Adrenal gland (tissue), 12 donors: ENCODE results near the gene CD8A. TPM values are rescaled to one million over a fixed set of nuclear protein-coding genes. Genes with fewer than 3 reads are reported as not detected.

Experiments used
- DNase-seq, 7 donors: peaks; one replicate each; pipeline ENCODE4 v3.0.0-alpha.2; 2019 to 2020
- H3K27ac ChIP-seq, 5 donors: fragments of 200-600 bp; sonication (generic) in 4 of 5; 1 replicate in 3 of 5; 2 replicates in 2 of 5; pipeline versions ENCODE4 v1.5.1 to v1.8.0; 2016 to 2020; ENCODE audit warnings: mild to moderate bottlenecking in 1 of 5
- H3K27me3 ChIP-seq: fragments of 200-600 bp; 2 replicates; pipeline ENCODE4 v1.8.0; 2021
- H3K36me3 ChIP-seq, 2 donors: fragments of 200-600 bp; replicated peaks in 1 of 2; 1 replicate in 1 of 2; 2 replicates in 1 of 2; pipeline versions ENCODE4 v1.5.1 to v1.8.0; 2018 to 2022
- H3K4me1 ChIP-seq, 2 donors: fragments of 200-600 bp; replicated peaks in 1 of 2; 1 replicate in 1 of 2; 2 replicates in 1 of 2; pipeline versions ENCODE4 v1.5.1 to v1.8.0; 2018 to 2021
- H3K4me3 ChIP-seq, 4 donors: fragments of 200-600 bp; sonication (generic) in 3 of 4; one replicate each; pipeline ENCODE4 v1.5.1; 2016 to 2018
- H3K9me3 ChIP-seq, 3 donors: fragments of 200-600 bp; sonication (generic) in 1 of 3; replicated peaks in 1 of 3; 1 replicate in 2 of 3; 2 replicates in 1 of 3; pipeline versions ENCODE4 v1.5.1 to v1.8.0; 2016 to 2021
- POLR2A ChIP-seq, 2 donors: fragments of 450-650 bp; IDR thresholded peaks; one replicate each; pipeline ENCODE4 v1.6.1; 2017; ENCODE audit warnings: antibody characterized with exemption in 2 of 2, mild to moderate bottlenecking in 2 of 2, moderate library complexity in 1 of 2
- WGBS, 4 donors: extraction: QIAGEN DNeasy Blood & Tissue Kit in 2 of 4; methylation state at CpG; one replicate each; pipeline versions ENCODE4 v1.1.5 to v1.1.7; 2013 to 2017; 5-methylcytosine and 5-hydroxymethylcytosine counted together
- intact Hi-C, 2 donors: fragments of 100-400 bp; cut with DNase I; formaldehyde crosslinking; loops; one replicate each; pipeline versions ENCODE4 v1.14.1 to v1.15.0; 2022 to 2023
- polyA plus RNA-seq, 3 donors: library from polyadenylated mRNA; stranded (reverse); fragments of 200-250 nt in 2 of 3; fragments of 350-450 nt in 1 of 3; fragmentation: Illumina TruSeq in 1 of 3; extraction: RNeasy Lipid Tissue Mini Kit (QIAGEN cat#74804) in 1 of 3; gene quantifications; one replicate each; pipeline ENCODE4 v1.2.3, GENCODE V29; 2013 to 2014
- total RNA-seq, 9 donors: library from RNA; depleted of rRNA in 4 of 9; stranded (reverse); fragments of >200 nt in 4 of 9; fragments of 120-200 nt in 1 of 9; fragmentation: NEBNext Ultra II Directional in 1 of 9; extraction: Animal tissue kit (Norgen Biotek cat#: 25700) in 1 of 9; gene quantifications; one replicate each; pipeline versions ENCODE4 v1.1.0 to v1.2.4, GENCODE V29; 2013 to 2023
- TF ChIP-seq, protein P1 (sequence below), 6 experiments: fragments of 450-650 bp in 4 of 6; fragments of 200-600 bp in 2 of 6; sonication (generic) in 1 of 6; IDR thresholded peaks; 1 replicate in 5 of 6; 2 replicates in 1 of 6; pipeline versions ENCODE4 v1.5.1 to v1.8.0; 2016 to 2021; ENCODE audit warnings: antibody characterized with exemption in 6 of 6, mild to moderate bottlenecking in 2 of 6, moderate library complexity in 1 of 6
- donor health status: healthy with polysubstance abuse.
- donor health status: Bipolar disorder and iron deficiency.
- donor health status: DM: yes; HTN: yes; CAD: no.
- donor health status: DM: no; HTN: no; CAD: no.
- donor health status: DM: no; HTN: no; CAD: no.
- donor health status: DM: yes; HTN: yes; CAD: no.

CD8A gene
- total and polyA plus RNA-seq, 12 donors = 1.1 to 4.4 (median 1.8) TPM; not detected in 1

DNA sequence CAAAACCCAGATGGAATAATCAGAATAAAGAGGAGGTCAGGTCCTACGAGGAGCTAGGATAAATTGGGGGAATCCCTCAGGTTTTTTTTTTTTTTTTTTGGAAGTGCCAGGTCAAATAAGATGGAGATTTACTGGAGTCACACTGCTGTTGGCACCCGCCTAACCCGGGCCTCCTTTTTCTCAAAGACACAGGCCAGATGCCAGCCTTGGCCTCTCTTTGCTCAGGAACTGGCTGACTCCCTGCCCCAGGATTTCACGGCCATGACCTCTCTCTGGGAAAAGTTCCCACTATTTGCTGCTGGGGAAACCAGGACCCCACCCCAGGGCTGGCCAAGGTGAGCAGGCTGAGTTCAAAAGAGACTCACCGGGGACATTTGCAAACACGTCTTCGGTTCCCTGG lies 2.5 kb downstream of the CD8A start:
- WGBS, 4 donors = 19 to 26% (median 19%) methylated on average over 7 of the region's 7 CpGs
- H3K27ac ChIP-seq = peak overlapping the region in 2 of 5 donors; percentile 39 to 40
- H3K4me3 ChIP-seq = no peak overlapping the region
- DNase-seq = peak; percentile 58 to 80 (median 71)
- H3K36me3 ChIP-seq = no peaks in the 10 kb centered on the region
- H3K9me3 ChIP-seq = no peaks in the 10 kb centered on the region
- intact Hi-C loops = no loop called here
- H3K27me3 ChIP-seq = peaks cover 40% of the 10 kb centered on the region
- peaks cover 23 to 42% of the 10 kb centered on the region in 2 donors for H3K4me1 ChIP-seq
- TF ChIP-seq, protein P1, sequence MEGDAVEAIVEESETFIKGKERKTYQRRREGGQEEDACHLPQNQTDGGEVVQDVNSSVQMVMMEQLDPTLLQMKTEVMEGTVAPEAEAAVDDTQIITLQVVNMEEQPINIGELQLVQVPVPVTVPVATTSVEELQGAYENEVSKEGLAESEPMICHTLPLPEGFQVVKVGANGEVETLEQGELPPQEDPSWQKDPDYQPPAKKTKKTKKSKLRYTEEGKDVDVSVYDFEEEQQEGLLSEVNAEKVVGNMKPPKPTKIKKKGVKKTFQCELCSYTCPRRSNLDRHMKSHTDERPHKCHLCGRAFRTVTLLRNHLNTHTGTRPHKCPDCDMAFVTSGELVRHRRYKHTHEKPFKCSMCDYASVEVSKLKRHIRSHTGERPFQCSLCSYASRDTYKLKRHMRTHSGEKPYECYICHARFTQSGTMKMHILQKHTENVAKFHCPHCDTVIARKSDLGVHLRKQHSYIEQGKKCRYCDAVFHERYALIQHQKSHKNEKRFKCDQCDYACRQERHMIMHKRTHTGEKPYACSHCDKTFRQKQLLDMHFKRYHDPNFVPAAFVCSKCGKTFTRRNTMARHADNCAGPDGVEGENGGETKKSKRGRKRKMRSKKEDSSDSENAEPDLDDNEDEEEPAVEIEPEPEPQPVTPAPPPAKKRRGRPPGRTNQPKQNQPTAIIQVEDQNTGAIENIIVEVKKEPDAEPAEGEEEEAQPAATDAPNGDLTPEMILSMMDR (IDR thresholded peaks at IDR 0.05) = no peak
- TF ChIP-seq POLR2A (IDR thresholded peaks at IDR 0.05) = no peak

DNA sequence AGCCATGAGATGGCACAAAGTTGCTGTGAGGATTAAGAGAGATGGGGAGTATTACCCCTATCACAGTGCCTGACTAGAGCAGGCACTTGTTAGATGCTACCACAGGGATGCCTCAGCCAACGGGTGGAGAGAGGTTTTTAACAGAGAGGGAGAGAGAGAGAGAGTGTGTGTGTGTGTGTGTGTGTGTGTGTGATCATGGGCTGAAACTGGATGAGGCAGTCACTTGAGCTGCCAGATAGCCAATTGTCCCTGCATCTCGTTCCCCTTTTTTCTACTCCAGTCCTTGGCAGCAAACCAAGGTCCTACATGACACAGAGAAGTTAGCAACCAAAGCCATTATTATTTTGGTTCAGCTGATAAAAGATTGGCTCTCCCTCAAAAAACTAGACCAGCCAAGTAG lies 3.0 kb downstream of the CD8A start:
- Histone ChIP-seq H3K27me3 (peaks cover 35% of the 10 kb centered on the region), H3K36me3 (no peaks in the 10 kb centered on the region), H3K4me1 (peaks cover 23 to 42% of the 10 kb centered on the region in 2 donors), H3K27ac (peak overlapping the region in 2 of 5 donors; percentile 24 to 40), H3K9me3 (no peaks in the 10 kb centered on the region), H3K4me3 (no peak overlapping the region)
- peak; percentile 74 to 95 (median 86) for DNase-seq
- intact Hi-C loops = no loop called here
- TF ChIP-seq, protein P1 (IDR thresholded peaks at IDR 0.05) = no peak
- TF ChIP-seq POLR2A (IDR thresholded peaks at IDR 0.05) = no peak
- WGBS, 4 donors = 0 to 4% (median 2%) methylated on average over 2 of the region's 2 CpGs

DNA sequence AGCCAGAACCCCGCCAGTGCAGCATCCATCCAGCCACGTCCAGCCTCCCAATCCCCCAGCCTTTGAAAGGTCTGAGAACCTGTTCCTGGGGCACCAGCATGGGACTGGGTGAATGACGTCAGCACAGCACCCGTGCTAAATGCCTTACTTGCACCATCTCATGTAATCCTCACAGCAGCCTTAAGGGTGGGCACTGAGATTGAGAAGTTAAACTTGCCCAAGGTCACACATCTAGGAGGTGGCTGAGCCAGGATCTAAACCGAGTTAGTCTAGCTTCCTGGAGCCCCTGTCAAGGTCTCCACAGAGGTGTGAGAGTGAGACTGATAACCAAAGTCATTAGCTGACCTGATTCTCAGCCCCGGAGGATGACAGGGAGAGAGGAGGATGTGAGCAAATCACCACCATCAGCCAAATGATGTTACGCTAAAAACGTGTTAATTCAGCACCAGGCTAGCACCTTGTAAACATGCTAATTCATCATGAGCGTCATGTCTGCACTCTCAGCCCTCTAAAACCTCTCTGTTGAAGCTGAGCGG lies 4.6 kb downstream of the CD8A start:
- Histone ChIP-seq H3K9me3 (no peaks in the 10 kb centered on the region), H3K36me3 (no peaks in the 10 kb centered on the region), H3K27me3 (peaks cover 19% of the 10 kb centered on the region), H3K4me1 (peaks cover 23 to 37% of the 10 kb centered on the region in 2 donors), H3K27ac (no peak overlapping the region), H3K4me3 (no peak overlapping the region)
- TF ChIP-seq POLR2A (IDR thresholded peaks at IDR 0.05) = no peak
- TF ChIP-seq, protein P1 (IDR thresholded peaks at IDR 0.05) = no peak
- intact Hi-C loops = no loop called here
- 64 to 66% (median 65%) methylated on average over 10 of the region's 10 CpGs for WGBS, 4 donors
- DNase-seq = no peak

DNA sequence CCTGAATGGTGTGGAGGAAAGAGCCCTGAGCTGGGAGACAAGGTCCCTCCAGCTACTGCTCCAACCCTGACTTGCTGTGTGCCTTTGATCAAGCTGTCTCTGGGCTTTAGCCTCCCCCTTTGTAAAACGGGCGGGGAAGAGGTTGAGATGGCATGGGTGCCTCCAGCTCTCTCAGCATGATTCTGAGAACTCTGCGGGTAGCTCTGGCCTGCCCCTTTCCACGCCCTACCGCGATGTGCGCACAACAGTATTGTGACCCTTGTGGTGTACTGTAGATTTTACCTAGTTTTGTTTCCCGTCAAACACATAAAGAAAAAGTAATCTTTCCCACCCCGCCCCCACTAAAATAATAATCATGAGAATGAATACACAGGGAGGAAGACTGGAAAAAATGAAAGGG lies 5.3 kb downstream of the CD8A start:
- H3K27ac ChIP-seq = no peak overlapping the region
- intact Hi-C loops = no loop called here
- no peaks in the 10 kb centered on the region for H3K36me3 ChIP-seq
- H3K27me3 ChIP-seq = peaks cover 14% of the 10 kb centered on the region
- 86 to 99% (median 94%) methylated on average over 9 of the region's 9 CpGs for WGBS, 4 donors
- no peak for DNase-seq
- TF ChIP-seq, protein P1 (IDR thresholded peaks at IDR 0.05) = no peak
- TF ChIP-seq POLR2A (IDR thresholded peaks at IDR 0.05) = no peak
- no peaks in the 10 kb centered on the region for H3K9me3 ChIP-seq
- H3K4me1 ChIP-seq = peaks cover 19 to 30% of the 10 kb centered on the region in 2 donors
- no peak overlapping the region for H3K4me3 ChIP-seq
